GM21515 (cell line): ENCODE data around the gene OR14A2.
"Not testable (repeated sequence)": the region's sequence is repeated elsewhere in the genome, so short reads cannot be mapped to it uniquely, and the experiment has no call there.

Experiments used
- ATAC-seq: cut with Tn5 transposase; IDR thresholded peaks from one replicate; pipeline ENCODE4 v1.9.1; 2021; ENCODE audit not compliant: unreplicated experiment

Gene OR14A2

GRCh38 chr1:247748041-247748440 is at the start of gene OR14A2:
Gene OR14A2 (minus strand): TSS chr1:247748141.
- ATAC-seq = no peak

DNA sequence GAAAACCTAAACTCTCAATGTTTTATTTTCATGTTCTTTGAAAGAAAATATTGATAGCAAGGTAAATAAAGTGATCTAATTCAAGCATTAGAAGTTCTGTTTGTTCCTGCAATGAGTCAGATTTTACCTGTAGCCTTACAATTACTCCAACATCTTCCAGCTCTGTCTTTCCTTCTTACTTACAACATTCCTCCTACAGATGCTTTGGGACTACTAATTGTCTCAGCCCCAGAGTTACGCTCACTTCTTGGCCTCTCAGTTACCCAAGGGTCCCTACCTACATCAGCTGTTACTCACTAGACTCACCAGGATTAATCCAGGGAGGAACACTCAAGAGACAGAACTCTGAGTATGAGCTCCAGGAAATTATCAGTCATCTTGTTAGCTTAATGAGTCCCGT is 49.6 kb upstream of the OR14A2 start:
- no peak for ATAC-seq

- no peak for ATAC-seq
These were observed 21.7 kb upstream of the OR14A2 start for GRCh38 chr1:247769603-247770002.

GRCh38 chr1:247760456-247760855 is 12.5 kb upstream of the OR14A2 start, which contains the start of gene OR1C1:
Gene OR1C1 (minus strand): TSS chr1:247760556. CDS start chr1:247758406, 2,150 bp downstream.
- ATAC-seq = no peak

- ATAC-seq = not testable (repeated sequence)
These were observed 6.4 kb upstream of the OR14A2 start for GRCh38 chr1:247754311-247754710.

DNA sequence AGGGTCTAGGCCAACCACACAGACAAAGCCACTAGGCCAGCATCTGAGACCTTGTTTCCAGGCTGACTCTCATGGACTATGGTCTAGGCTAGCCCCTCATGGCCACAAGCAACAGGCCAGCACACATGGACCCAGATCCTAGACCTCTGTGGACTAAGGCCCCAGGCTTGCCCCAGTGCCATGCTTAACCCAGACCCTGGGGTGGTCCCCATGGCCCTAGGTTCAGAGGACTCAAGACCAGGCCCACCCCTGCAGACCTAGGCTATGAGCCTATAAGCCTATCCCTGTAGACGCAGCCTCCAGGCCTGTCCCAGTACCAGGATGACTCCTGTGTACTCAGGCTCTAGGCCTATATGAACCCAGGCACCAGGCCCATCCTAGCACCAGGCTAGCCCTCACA is 1.9 kb upstream of the OR14A2 start:
- ATAC-seq = no peak

GRCh38 chr1:247747616-247748015 is 325 bp downstream of the OR14A2 start:
- no peak for ATAC-seq

GRCh38 chr1:247746391-247746935 is 1.5 kb downstream of the OR14A2 start:
- ATAC-seq = no peak

DNA sequence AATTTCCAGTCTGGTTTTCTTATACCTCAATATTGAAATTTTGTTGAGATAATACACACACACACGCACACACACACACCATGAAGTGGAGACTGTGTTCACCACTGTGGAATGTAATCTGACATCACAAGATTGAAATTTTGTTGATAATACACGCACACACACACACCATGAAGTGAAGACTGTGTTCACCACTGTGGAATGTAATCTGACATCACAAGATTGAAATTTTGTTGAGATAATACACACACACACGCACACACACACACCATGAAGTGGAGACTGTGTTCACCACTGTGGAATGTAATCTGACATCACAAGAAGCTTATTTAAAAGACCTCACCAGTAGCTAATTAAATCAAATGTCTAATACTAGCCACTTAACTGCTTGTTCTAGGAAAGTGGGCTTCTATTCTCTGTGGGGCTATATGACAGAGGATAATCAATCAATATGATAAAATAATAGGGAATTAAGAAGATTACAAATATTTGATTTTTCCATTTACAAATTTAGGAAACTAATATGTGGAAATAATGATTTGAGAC is 5.7 kb downstream of the OR14A2 start:
- not testable (repeated sequence) for ATAC-seq

GRCh38 chr1:247741756-247742155 is 6.2 kb downstream of the OR14A2 start:
- no peak for ATAC-seq

DNA sequence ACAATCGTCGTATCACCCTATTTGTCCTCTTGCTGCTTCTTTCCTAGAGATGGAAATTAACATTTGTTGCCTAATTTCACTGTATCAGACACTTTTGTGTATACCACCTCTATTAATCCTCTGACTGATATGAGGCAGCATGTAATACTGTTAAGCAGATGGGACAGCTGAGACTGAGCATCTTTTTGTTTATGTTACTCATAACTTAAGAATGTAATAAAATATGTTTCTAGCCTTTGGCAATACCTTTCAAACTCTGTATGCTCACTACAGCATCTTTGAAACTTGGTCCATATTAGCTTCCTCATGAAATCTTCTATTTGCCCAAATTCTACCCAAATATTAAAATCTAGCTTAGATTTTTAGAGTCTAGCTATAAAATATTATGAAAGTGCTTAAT is 7.2 kb downstream of the OR14A2 start:
- ATAC-seq = no peak

DNA sequence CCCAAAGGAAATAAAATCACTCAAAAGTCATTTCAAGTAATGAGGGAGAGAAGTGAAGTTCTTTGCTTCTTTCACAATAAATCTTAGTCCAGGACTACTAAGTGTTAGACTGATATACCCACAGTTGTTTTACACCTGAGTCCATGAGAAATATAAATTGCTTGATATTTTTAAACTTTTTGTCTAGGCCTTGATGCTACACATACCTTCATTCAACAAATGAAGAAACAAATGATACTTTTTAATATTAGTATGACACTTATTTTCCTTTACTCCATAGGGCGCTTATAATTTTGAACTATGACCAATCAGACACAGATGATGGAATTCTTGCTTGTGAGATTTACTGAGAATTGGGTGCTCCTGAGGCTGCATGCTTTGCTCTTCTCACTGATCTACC is 9.6 kb downstream of the OR14A2 start, which contains the start of gene OR14K1:
Gene OR14K1 (plus strand): TSS at position 301 of the 400 bp plus-strand sequence. CDS start 0 bp downstream, at position 301.
- no peak for ATAC-seq

- ATAC-seq = no peak
These were observed 26.7 kb downstream of the OR14A2 start for GRCh38 chr1:247721222-247721621.

GRCh38 chr1:247716546-247716945 is 31.4 kb downstream of the OR14A2 start, which contains the start of gene OR6F1:
Gene OR6F1 (minus strand): TSS chr1:247716646. CDS start chr1:247712755, 3,891 bp downstream.
- ATAC-seq = no peak

DNA sequence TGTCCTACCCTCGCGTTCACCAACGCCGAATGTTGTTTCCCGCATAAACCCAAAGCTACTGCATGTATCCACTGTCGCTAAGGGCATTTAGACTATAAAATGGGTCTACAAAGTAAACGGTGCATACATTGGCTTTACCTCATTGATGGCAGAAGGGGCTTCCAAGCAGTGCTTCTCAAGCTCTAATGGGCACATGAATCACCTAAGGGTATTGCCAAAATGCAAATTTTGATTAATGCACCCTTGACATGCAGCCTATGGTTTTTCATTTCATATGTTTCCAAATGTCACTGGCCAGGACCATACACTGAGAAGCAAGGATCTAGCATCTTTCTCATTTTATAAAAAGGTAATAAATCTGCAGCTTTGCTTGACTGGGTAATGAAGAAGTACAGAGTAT is 34.2 kb downstream of the OR14A2 start:
- no peak for ATAC-seq

DNA sequence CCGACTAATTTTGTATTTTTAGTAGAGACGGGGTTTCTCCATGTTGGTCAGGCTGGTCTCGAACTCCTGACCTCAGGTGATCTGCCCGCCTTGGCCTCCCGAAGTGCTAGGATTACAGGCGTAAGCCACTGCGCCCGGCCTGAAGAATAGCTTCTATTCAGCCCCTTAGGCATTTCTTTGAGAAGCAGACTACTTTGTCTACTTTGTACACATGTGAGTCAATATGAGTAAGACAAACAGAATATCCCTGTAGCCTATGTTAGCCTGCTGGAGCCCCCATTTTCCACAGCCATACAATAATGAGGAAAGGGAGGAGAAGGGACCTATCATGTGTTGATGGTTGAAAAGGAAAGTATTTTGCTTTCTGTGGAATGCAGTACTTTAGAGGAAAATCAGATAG is 37.3 kb downstream of the OR14A2 start:
- not testable (repeated sequence) for ATAC-seq

GRCh38 chr1:247701338-247701737 is 46.6 kb downstream of the OR14A2 start:
- ATAC-seq = no peak

- ATAC-seq = peak; percentile 96
These were observed 66.5 kb downstream of the OR14A2 start for GRCh38 chr1:247681288-247681897.

- no peak for ATAC-seq
These were observed 67.8 kb downstream of the OR14A2 start for GRCh38 chr1:247680171-247680570.

GRCh38 chr1:247679639-247680038 is 68.3 kb downstream of the OR14A2 start, which contains the start of gene OR13G1:
Gene OR13G1 (minus strand): TSS chr1:247679739. CDS start chr1:247673041, 6,698 bp downstream.
- ATAC-seq = no peak
